ENCODE measurements around the gene MUC20. TPM values are rescaled to one million over a fixed set of nuclear protein-coding genes. Genes with fewer than 3 reads are reported as not detected.

MUC20 gene
- total RNA-seq, 6 experiments from 2014 or later = 0.11 to 0.17 (median 0.14) TPM; not detected in 3

- Mint-ChIP-seq H3K4me1 (ENCODE audit: low read depth) (no peaks in the 10 kb centered on the region), H3K9me3 (peaks cover 6% of the 10 kb centered on the region; the same call in 1 of the 2 replicates), H3K27me3 (ENCODE audit: insufficient read depth) (peaks cover 10% of the 10 kb centered on the region), H3K27ac (no peak overlapping the region), H3K4me3 (no peak overlapping the region), H3K36me3 (ENCODE audit: low read depth) (no peaks in the 10 kb centered on the region)
- DNase-seq = no peak
- TF ChIP-seq, protein P1, sequence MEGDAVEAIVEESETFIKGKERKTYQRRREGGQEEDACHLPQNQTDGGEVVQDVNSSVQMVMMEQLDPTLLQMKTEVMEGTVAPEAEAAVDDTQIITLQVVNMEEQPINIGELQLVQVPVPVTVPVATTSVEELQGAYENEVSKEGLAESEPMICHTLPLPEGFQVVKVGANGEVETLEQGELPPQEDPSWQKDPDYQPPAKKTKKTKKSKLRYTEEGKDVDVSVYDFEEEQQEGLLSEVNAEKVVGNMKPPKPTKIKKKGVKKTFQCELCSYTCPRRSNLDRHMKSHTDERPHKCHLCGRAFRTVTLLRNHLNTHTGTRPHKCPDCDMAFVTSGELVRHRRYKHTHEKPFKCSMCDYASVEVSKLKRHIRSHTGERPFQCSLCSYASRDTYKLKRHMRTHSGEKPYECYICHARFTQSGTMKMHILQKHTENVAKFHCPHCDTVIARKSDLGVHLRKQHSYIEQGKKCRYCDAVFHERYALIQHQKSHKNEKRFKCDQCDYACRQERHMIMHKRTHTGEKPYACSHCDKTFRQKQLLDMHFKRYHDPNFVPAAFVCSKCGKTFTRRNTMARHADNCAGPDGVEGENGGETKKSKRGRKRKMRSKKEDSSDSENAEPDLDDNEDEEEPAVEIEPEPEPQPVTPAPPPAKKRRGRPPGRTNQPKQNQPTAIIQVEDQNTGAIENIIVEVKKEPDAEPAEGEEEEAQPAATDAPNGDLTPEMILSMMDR (IDR thresholded peaks at IDR 0.05) = no peak
Measured at GRCh38 chr3:195766671-195767070, 45.9 kb downstream of the MUC20 start.

DNA sequence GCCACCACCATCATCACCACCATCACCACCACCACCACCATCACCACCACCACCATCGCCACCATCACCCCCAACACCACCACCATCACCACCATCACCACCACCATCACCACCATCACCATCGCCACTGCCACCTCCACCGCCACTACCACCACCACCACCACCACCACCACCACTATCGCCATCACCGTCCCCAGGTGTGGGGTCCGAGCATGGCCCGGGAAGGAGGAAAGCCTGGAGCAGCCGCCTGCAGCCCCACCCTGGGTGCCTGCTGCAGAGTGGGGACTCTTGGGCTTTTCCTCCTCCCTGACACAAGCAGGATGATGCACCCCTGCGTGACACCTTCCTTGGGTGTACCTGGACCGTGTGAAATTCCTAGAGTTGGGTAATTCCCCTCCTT lies 47.0 kb downstream of the MUC20 start:
- DNase-seq = no peak
- no peak overlapping the region for H3K27ac Mint-ChIP-seq
- H3K4me3 Mint-ChIP-seq = no peak overlapping the region
- no peaks in the 10 kb centered on the region for H3K36me3 Mint-ChIP-seq (ENCODE audit: low read depth)
- peaks cover 6% of the 10 kb centered on the region; the same call in 1 of the 2 replicates for H3K9me3 Mint-ChIP-seq
- peaks cover 10% of the 10 kb centered on the region for H3K27me3 Mint-ChIP-seq (ENCODE audit: insufficient read depth)
- H3K4me1 Mint-ChIP-seq (ENCODE audit: low read depth) = no peaks in the 10 kb centered on the region
- TF ChIP-seq, protein P1 (IDR thresholded peaks at IDR 0.05) = no peak

DNA sequence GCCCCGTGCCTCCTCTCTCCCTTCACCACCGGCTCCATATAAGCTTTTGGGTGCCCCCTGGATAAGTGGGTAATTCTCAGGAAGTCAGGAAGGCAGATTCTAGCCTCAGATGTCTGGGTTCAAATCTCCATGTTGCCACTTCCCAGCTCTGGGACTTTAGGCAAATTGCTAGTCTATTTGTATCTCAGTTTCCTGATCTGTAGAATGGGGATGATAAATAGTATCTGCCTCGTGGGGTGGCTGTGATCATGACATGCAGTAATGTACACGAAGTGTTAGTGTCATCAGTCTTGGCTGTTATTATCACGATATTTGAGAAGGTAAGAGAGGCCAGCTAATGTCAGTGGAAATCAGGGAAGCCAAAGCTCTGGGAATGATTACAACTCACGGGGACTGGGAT lies 47.6 kb downstream of the MUC20 start:
- Mint-ChIP-seq H3K4me1 (ENCODE audit: low read depth) (no peaks in the 10 kb centered on the region), H3K9me3 (peaks cover 6% of the 10 kb centered on the region; the same call in 1 of the 2 replicates), H3K36me3 (ENCODE audit: low read depth) (no peaks in the 10 kb centered on the region), H3K27ac (no peak overlapping the region), H3K27me3 (ENCODE audit: insufficient read depth) (peaks cover 10% of the 10 kb centered on the region), H3K4me3 (no peak overlapping the region)
- DNase-seq = no peak
- TF ChIP-seq, protein P1 (IDR thresholded peaks at IDR 0.05) = no peak

GRCh38 chr3:195768831-195769303 lies 48.1 kb downstream of the MUC20 start:
- H3K27ac Mint-ChIP-seq = no peak overlapping the region
- H3K36me3 Mint-ChIP-seq (ENCODE audit: low read depth) = no peaks in the 10 kb centered on the region
- H3K4me1 Mint-ChIP-seq (ENCODE audit: low read depth) = no peaks in the 10 kb centered on the region
- peaks cover 10% of the 10 kb centered on the region; the same call in 1 of the 2 replicates for H3K9me3 Mint-ChIP-seq
- peaks cover 10% of the 10 kb centered on the region for H3K27me3 Mint-ChIP-seq (ENCODE audit: insufficient read depth)
- no peak overlapping the region for H3K4me3 Mint-ChIP-seq
- TF ChIP-seq, protein P1 (IDR thresholded peaks at IDR 0.05) = no peak
- no peak for DNase-seq

DNA sequence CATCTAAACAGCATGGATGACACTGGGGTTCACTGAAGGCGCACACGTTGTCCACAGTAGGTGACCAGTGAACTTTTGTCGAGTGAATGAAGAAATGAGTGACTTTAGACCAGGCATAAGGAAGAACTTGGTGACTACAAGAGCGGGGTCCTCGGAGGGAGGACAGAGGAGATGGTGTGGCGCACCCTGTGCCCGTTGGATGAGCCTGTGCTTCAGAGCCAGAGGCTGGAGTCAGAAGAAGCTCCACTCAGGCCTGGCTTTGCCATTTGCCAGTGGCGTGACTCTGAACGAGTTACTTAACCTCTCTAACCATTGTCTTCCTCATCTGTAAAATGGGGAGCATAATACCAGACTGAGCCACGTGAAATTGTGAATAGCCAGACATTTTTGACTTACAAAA lies 48.8 kb downstream of the MUC20 start:
- no peaks in the 10 kb centered on the region for H3K36me3 Mint-ChIP-seq (ENCODE audit: low read depth)
- peaks cover 4% of the 10 kb centered on the region for H3K27me3 Mint-ChIP-seq (ENCODE audit: insufficient read depth)
- TF ChIP-seq, protein P1 (IDR thresholded peaks at IDR 0.05) = no peak
- H3K27ac Mint-ChIP-seq = no peak overlapping the region
- H3K4me3 Mint-ChIP-seq = no peak overlapping the region
- H3K4me1 Mint-ChIP-seq (ENCODE audit: low read depth) = no peaks in the 10 kb centered on the region
- DNase-seq = no peak
- H3K9me3 Mint-ChIP-seq = peaks cover 7% of the 10 kb centered on the region; the same call in 1 of the 2 replicates

Measured in HFFc6 (cell line).